HepG2 (cell line): ENCODE measurements around the gene P2RY8.

Source experiments
- CHD2 ChIP-seq: IDR thresholded peaks from 2 replicates; pipeline ENCODE4 v1.6.1; 2011; ENCODE audit warnings: low read depth, low read length, improper control_type of control experiment
- FOXA1 ChIP-seq, 2 experiments: fragments of 450-650 bp in 1 of 2; sonication (generic) in 1 of 2; formaldehyde crosslinking in 1 of 2; IDR thresholded peaks; 2 replicates each; pipeline versions ENCODE4 v1.4.0 to v1.6.1; 2016 to 2020; ENCODE audit warnings: missing genetic modification reagents in 1 of 2
- HCFC1 ChIP-seq: fragments of 150-350 bp; IDR thresholded peaks from 2 replicates; pipeline ENCODE4 v1.6.1; 2014; ENCODE audit warnings: low read depth, low read length
- NFIC ChIP-seq: IDR thresholded peaks from 2 replicates; pipeline ENCODE4 v1.6.1; 2012; ENCODE audit warnings: mild to moderate bottlenecking, low read length, inconsistent platforms
- ZMYM4 ChIP-seq: sonication (generic); formaldehyde crosslinking; IDR thresholded peaks from 2 replicates; pipeline ENCODE4 v1.8.1; 2023; ENCODE audit warnings: mild to moderate bottlenecking, missing genetic modification reagents
- ZSCAN22 ChIP-seq: sonication (generic); formaldehyde crosslinking; IDR thresholded peaks from 2 replicates; pipeline ENCODE4 v1.4.0; 2020; ENCODE audit warnings: mild to moderate bottlenecking, missing genetic modification reagents
- TF ChIP-seq, protein P1 (sequence below): IDR thresholded peaks from 2 replicates; pipeline ENCODE4 v1.6.1; 2016; ENCODE audit warnings: low read depth, missing genetic modification reagents, missing compliant biosample characterization
- TF ChIP-seq, protein P2 (sequence below), 2 experiments: sonication (generic) in 1 of 2; formaldehyde crosslinking in 1 of 2; IDR thresholded peaks; 2 replicates each; pipeline versions ENCODE4 v1.4.0 to v1.6.1; 2018 to 2020; ENCODE audit warnings: missing genetic modification reagents in 2 of 2, borderline replicate concordance in 1 of 2, low read depth in 1 of 2, mild to moderate bottlenecking in 1 of 2, missing biosample characterization in 1 of 2
- TF ChIP-seq, protein P3 (sequence below): sonication (generic); formaldehyde crosslinking; IDR thresholded peaks from 2 replicates; pipeline ENCODE4 v1.5.0; 2020; ENCODE audit warnings: mild to moderate bottlenecking, missing genetic modification reagents, moderate library complexity
- TF ChIP-seq, protein P4 (sequence below): sonication (generic); formaldehyde crosslinking; IDR thresholded peaks from 2 replicates; pipeline ENCODE4 v1.4.0; 2020; ENCODE audit warnings: missing genetic modification reagents
- TF ChIP-seq, protein P5 (sequence below): sonication (generic); formaldehyde crosslinking; IDR thresholded peaks from 2 replicates; pipeline ENCODE4 v1.4.0; 2020; ENCODE audit warnings: missing genetic modification reagents, mild to moderate bottlenecking, borderline replicate concordance

DNA sequence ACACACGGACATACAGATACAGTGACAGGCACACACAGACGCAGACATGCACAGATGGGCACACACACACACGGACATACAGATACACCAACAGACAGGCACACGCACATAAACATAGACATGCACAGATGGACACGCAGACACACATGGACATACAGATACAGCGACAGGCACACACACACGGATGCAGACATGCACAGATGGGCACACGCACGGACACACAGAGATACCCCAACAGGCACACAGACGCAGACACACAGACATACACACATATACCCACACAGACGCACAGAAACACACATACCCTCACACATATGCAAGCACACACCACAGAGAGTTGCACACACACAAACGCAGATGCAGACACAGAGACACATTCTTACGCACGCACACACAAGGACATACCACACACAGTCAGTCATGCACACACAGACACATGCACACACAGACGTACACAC, 120.6 kb downstream of the P2RY8 start:
- TF ChIP-seq CHD2, result no peak
- TF ChIP-seq, protein P1, sequence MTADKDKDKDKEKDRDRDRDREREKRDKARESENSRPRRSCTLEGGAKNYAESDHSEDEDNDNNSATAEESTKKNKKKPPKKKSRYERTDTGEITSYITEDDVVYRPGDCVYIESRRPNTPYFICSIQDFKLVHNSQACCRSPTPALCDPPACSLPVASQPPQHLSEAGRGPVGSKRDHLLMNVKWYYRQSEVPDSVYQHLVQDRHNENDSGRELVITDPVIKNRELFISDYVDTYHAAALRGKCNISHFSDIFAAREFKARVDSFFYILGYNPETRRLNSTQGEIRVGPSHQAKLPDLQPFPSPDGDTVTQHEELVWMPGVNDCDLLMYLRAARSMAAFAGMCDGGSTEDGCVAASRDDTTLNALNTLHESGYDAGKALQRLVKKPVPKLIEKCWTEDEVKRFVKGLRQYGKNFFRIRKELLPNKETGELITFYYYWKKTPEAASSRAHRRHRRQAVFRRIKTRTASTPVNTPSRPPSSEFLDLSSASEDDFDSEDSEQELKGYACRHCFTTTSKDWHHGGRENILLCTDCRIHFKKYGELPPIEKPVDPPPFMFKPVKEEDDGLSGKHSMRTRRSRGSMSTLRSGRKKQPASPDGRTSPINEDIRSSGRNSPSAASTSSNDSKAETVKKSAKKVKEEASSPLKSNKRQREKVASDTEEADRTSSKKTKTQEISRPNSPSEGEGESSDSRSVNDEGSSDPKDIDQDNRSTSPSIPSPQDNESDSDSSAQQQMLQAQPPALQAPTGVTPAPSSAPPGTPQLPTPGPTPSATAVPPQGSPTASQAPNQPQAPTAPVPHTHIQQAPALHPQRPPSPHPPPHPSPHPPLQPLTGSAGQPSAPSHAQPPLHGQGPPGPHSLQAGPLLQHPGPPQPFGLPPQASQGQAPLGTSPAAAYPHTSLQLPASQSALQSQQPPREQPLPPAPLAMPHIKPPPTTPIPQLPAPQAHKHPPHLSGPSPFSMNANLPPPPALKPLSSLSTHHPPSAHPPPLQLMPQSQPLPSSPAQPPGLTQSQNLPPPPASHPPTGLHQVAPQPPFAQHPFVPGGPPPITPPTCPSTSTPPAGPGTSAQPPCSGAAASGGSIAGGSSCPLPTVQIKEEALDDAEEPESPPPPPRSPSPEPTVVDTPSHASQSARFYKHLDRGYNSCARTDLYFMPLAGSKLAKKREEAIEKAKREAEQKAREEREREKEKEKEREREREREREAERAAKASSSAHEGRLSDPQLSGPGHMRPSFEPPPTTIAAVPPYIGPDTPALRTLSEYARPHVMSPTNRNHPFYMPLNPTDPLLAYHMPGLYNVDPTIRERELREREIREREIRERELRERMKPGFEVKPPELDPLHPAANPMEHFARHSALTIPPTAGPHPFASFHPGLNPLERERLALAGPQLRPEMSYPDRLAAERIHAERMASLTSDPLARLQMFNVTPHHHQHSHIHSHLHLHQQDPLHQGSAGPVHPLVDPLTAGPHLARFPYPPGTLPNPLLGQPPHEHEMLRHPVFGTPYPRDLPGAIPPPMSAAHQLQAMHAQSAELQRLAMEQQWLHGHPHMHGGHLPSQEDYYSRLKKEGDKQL (CRISPR knock-in tag), result no peak
- TF ChIP-seq, protein P2, sequence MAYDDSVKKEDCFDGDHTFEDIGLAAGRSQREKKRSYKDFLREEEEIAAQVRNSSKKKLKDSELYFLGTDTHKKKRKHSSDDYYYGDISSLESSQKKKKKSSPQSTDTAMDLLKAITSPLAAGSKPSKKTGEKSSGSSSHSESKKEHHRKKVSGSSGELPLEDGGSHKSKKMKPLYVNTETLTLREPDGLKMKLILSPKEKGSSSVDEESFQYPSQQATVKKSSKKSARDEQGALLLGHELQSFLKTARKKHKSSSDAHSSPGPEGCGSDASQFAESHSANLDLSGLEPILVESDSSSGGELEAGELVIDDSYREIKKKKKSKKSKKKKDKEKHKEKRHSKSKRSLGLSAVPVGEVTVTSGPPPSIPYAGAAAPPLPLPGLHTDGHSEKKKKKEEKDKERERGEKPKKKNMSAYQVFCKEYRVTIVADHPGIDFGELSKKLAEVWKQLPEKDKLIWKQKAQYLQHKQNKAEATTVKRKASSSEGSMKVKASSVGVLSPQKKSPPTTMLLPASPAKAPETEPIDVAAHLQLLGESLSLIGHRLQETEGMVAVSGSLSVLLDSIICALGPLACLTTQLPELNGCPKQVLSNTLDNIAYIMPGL (CRISPR knock-in tag; IDR thresholded peaks at IDR 0.05; ENCODE audit: borderline replicate concordance in 1 of 2, low read depth in 1 of 2), result no peak
- TF ChIP-seq, protein P3, sequence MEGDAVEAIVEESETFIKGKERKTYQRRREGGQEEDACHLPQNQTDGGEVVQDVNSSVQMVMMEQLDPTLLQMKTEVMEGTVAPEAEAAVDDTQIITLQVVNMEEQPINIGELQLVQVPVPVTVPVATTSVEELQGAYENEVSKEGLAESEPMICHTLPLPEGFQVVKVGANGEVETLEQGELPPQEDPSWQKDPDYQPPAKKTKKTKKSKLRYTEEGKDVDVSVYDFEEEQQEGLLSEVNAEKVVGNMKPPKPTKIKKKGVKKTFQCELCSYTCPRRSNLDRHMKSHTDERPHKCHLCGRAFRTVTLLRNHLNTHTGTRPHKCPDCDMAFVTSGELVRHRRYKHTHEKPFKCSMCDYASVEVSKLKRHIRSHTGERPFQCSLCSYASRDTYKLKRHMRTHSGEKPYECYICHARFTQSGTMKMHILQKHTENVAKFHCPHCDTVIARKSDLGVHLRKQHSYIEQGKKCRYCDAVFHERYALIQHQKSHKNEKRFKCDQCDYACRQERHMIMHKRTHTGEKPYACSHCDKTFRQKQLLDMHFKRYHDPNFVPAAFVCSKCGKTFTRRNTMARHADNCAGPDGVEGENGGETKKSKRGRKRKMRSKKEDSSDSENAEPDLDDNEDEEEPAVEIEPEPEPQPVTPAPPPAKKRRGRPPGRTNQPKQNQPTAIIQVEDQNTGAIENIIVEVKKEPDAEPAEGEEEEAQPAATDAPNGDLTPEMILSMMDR, result no peak
- TF ChIP-seq, protein P4, sequence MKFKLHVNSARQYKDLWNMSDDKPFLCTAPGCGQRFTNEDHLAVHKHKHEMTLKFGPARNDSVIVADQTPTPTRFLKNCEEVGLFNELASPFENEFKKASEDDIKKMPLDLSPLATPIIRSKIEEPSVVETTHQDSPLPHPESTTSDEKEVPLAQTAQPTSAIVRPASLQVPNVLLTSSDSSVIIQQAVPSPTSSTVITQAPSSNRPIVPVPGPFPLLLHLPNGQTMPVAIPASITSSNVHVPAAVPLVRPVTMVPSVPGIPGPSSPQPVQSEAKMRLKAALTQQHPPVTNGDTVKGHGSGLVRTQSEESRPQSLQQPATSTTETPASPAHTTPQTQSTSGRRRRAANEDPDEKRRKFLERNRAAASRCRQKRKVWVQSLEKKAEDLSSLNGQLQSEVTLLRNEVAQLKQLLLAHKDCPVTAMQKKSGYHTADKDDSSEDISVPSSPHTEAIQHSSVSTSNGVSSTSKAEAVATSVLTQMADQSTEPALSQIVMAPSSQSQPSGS (CRISPR knock-in tag), result no peak
- no peak for TF ChIP-seq FOXA1 (IDR thresholded peaks at IDR 0.05)
- no peak for TF ChIP-seq FOXA1 (CRISPR knock-in tag; IDR thresholded peaks at IDR 0.05)
- TF ChIP-seq ZMYM4 (CRISPR knock-in tag), result no peak
- no peak for TF ChIP-seq ZSCAN22 (CRISPR knock-in tag)
- TF ChIP-seq, protein P5, sequence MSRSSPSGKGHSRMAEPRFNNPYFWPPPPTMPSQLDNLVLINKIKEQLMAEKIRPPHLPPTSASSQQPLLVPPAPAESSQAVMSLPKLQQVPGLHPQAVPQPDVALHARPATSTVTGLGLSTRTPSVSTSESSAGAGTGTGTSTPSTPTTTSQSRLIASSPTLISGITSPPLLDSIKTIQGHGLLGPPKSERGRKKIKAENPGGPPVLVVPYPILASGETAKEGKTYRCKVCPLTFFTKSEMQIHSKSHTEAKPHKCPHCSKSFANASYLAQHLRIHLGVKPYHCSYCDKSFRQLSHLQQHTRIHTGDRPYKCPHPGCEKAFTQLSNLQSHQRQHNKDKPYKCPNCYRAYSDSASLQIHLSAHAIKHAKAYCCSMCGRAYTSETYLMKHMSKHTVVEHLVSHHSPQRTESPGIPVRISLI (CRISPR knock-in tag), result no peak
- TF ChIP-seq HCFC1, result no peak
- no peak for TF ChIP-seq NFIC
